Measurements from ENCODE around the gene APH1B. TPM values are rescaled to one million over a fixed set of nuclear protein-coding genes. Genes with fewer than 3 reads are reported as not detected.
A peak's percentile ranks its signal among the peaks of the same experiment; 100 is the strongest.

APH1B gene
- 10 to 100 TPM in 2 of 4 donors, 1 to 10 TPM in 2; 8.1 to 18.7 (median 11.5) TPM for total RNA-seq

DNA sequence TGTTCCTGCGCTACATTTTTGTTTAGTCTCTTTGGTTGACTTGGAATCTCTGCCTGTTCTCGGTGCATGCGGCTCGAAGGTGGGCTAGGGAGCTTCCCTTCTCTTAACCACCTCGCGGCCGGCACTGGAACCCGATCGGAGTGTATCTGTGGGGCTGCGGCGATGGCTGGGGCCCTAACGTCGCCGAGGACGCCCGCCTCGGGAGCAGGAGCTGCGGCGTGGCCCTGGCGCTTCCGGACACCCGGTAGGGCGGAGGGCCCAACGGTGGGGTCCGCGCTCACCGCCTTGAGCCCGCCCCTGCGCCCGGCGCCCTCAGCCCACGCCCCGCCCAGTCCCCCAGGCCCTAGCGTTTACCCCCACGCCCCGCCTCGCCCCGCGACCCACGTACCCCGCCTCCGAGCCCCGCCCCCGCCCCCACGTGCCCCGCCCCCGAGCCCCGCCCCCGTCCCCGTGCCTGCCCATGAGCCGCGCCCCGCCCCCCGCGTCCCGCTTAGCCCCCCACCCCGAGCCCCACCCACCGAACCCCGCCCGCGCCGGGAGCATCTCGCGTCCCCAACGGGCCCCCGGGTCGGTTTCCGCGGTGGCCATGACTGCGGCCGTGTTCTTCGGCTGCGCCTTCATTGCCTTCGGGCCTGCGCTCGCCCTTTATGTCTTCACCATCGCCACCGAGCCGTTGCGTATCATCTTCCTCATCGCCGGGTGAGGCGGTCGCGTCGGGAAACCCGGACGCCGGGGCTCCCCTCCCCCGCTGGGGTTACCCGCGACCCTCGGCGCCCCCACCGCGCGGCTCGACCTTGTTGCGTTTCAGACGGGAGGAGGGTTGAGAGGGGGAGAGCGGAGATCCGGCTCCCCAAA is at the start of gene APH1B:
APH1B (plus strand) TSS at position 568 of the 855 bp plus-strand sequence; CDS start at position 587, 19 bp downstream.
- H3K4me1 ChIP-seq: peaks cover 0 to 19% (median 0%) of the 10 kb centered on the region in 3 donors
- ATAC-seq: peak; percentile 87
- no peaks in the 10 kb centered on the region for H3K27me3 ChIP-seq
- peaks cover 0 to 21% of the 10 kb centered on the region in 2 donors for H3K36me3 ChIP-seq
- peak within 1 kb of the TSS; percentile 82 to 94 (median 90) for H3K27ac ChIP-seq
- WGBS, 2 donors (ENCODE audit: low coverage in 1 of 2): 0% methylated on average over 10 to 11 of the region's 102 CpGs
- no peaks in the 10 kb centered on the region for H3K9me3 ChIP-seq
- TF ChIP-seq, protein P1, sequence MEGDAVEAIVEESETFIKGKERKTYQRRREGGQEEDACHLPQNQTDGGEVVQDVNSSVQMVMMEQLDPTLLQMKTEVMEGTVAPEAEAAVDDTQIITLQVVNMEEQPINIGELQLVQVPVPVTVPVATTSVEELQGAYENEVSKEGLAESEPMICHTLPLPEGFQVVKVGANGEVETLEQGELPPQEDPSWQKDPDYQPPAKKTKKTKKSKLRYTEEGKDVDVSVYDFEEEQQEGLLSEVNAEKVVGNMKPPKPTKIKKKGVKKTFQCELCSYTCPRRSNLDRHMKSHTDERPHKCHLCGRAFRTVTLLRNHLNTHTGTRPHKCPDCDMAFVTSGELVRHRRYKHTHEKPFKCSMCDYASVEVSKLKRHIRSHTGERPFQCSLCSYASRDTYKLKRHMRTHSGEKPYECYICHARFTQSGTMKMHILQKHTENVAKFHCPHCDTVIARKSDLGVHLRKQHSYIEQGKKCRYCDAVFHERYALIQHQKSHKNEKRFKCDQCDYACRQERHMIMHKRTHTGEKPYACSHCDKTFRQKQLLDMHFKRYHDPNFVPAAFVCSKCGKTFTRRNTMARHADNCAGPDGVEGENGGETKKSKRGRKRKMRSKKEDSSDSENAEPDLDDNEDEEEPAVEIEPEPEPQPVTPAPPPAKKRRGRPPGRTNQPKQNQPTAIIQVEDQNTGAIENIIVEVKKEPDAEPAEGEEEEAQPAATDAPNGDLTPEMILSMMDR (IDR thresholded peaks at IDR 0.05): peak in 2 of 4 experiments; percentile 16 to 18
- TF ChIP-seq POLR2AphosphoS5 (IDR thresholded peaks at IDR 0.05) (peak; percentile 51), EP300 (IDR thresholded peaks at IDR 0.05) (no peak), POLR2A (IDR thresholded peaks at IDR 0.05) (peak; percentile 56 to 64)
- peak within 1 kb of the TSS; percentile 88 to 91 for H3K4me3 ChIP-seq

DNA sequence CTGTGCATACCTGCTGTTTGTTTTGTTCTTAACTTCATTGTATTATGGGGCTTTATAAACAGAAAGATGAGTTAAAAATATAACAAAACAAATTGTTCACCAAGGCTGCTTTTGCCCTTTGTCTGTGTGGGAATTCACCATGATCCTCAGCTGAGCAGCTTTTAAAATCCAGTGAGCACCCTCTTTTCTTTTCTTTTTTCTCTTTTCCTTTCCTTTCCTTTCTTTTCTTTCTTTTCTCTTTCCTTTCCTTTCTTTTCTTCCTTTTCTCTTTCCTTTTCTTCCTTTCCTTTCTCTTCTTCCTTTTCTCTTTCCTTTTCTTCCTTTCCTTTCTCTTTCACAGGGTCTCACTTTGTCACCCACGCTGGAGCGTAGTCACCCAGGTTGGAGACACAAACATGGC is 49.7 kb upstream of the APH1B start:
- Histone ChIP-seq H3K9me3 (no peaks in the 10 kb centered on the region), H3K27ac (no peak overlapping the region), H3K4me3 (no peak overlapping the region), H3K27me3 (no peaks in the 10 kb centered on the region), H3K36me3 (peaks cover 0 to 3% of the 10 kb centered on the region in 2 donors), H3K4me1 (peaks cover 0 to 26% (median 0%) of the 10 kb centered on the region in 3 donors)
- 100% methylated on average over 2 of the region's 2 CpGs; no CpG with 5 or more reads in 1 of the 2 donors for WGBS, 2 donors (ENCODE audit: low coverage in 1 of 2)
- no peak for ATAC-seq
- TF ChIP-seq POLR2AphosphoS5 (IDR thresholded peaks at IDR 0.05) (no peak), POLR2A (IDR thresholded peaks at IDR 0.05) (no peak), EP300 (IDR thresholded peaks at IDR 0.05) (no peak)

DNA sequence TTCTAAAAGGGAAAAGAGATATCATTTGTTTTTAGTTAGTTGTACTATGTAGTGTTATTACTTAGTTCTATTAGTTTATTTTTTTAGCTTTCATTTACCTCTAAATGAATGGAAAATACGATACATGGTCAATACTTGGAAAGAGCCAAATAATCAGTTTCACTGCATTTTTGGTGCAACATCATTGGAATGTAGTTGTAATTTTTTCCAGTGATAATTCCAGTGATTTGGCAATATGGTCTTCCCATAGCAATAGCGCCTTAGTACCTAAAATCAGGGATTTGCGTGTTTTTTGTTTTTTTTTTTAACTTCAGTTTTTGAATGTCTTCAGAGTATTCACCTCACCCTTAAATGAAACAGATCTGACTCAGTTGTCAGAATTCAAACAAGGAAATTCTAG is 46.2 kb upstream of the APH1B start:
- Histone ChIP-seq H3K9me3 (no peaks in the 10 kb centered on the region), H3K4me1 (peaks cover 11 to 59% (median 21%) of the 10 kb centered on the region in 3 donors), H3K27ac (no peak overlapping the region), H3K4me3 (no peak overlapping the region), H3K36me3 (no peaks in the 10 kb centered on the region), H3K27me3 (no peaks in the 10 kb centered on the region)
- 86 to 89% methylated on average over 1 to 3 of the region's 3 CpGs for WGBS, 2 donors (ENCODE audit: low coverage in 1 of 2)
- no peak for ATAC-seq
- no peak for TF ChIP-seq POLR2A (IDR thresholded peaks at IDR 0.05)
- TF ChIP-seq, protein P1 (IDR thresholded peaks at IDR 0.05): no peak

DNA sequence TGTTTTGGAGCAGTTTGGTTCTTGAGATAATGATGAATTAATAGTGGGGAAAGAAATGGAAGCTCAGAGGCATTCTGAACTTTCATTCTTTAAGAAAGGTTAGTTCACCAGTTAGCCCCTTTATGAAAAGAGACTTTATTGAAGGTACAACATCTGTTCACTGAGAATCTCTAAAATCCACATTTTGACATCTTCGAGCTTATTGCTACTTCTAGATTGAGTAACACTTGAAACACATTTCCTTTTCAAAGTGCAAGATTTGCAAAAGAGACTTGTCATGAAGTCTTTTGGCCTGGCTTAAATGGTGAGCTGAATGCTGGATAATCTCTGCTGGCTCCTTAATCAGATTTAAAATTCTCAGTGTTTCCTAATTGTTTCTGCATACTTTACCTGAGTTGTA is 45.7 kb upstream of the APH1B start:
- Histone ChIP-seq H3K9me3 (no peaks in the 10 kb centered on the region), H3K27me3 (no peaks in the 10 kb centered on the region), H3K4me1 (peaks cover 11 to 61% (median 21%) of the 10 kb centered on the region in 3 donors), H3K4me3 (no peak overlapping the region), H3K36me3 (no peaks in the 10 kb centered on the region), H3K27ac (no peak overlapping the region)
- TF ChIP-seq POLR2A (IDR thresholded peaks at IDR 0.05) (no peak), POLR2AphosphoS5 (IDR thresholded peaks at IDR 0.05) (no peak), EP300 (IDR thresholded peaks at IDR 0.05) (no peak)
- 52 to 58% methylated on average over 1 of the region's 1 CpG for WGBS, 2 donors (ENCODE audit: low coverage in 1 of 2)
- peak; percentile 47 for ATAC-seq

DNA sequence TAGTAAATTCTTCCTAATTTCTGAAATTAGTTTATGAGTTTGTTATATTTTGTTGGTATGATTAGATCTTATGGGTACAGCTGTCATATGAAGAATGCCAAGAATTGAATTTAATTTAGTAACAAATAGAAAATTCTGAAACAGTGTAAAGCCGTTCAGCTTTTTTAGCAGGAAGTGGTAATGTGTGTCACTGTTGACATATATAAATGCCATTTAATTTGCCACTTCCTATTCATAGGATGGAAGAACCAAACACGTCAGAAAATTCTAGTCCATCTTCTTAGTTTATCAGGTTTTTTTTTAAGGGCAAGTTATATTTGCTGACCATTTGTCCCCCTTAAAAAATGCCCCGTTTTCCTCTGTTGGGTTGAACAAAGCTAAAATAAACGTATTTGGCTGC is 45.0 kb upstream of the APH1B start:
- Histone ChIP-seq H3K9me3 (no peaks in the 10 kb centered on the region), H3K4me3 (no peak overlapping the region), H3K27me3 (no peaks in the 10 kb centered on the region), H3K27ac (no peak overlapping the region), H3K4me1 (peaks cover 11 to 55% (median 21%) of the 10 kb centered on the region in 3 donors), H3K36me3 (no peaks in the 10 kb centered on the region)
- WGBS, 2 donors (ENCODE audit: low coverage in 1 of 2): 45 to 78% methylated on average over 3 to 4 of the region's 4 CpGs
- TF ChIP-seq, protein P1 (IDR thresholded peaks at IDR 0.05): no peak
- TF ChIP-seq POLR2AphosphoS5 (IDR thresholded peaks at IDR 0.05) (no peak), EP300 (IDR thresholded peaks at IDR 0.05) (no peak), POLR2A (IDR thresholded peaks at IDR 0.05) (no peak)
- ATAC-seq: no peak

Data from gastroesophageal sphincter (tissue), 4 donors.